Choroid plexus epithelial cell (primary cell): ENCODE measurements around the gene MORC2.

Source experiments
- DNase-seq: peaks from one replicate; pipeline ENCODE4 v3.0.0-alpha.2; 2010; ENCODE audit warnings: low read depth
- H3K4me3 ChIP-seq: 2 replicates; pipeline ENCODE4 v1.5.1; 2011; ENCODE audit warnings: low read depth, mild to moderate bottlenecking, control low read depth, low read length, moderate library complexity
- TF ChIP-seq, protein P1 (sequence below): conservative IDR thresholded peaks from 2 replicates; pipeline ENCODE4 v1.5.1; 2011; ENCODE audit warnings: low read depth, mild to moderate bottlenecking, control low read depth, inconsistent platforms, low read length, moderate library complexity

MORC2 gene

DNA sequence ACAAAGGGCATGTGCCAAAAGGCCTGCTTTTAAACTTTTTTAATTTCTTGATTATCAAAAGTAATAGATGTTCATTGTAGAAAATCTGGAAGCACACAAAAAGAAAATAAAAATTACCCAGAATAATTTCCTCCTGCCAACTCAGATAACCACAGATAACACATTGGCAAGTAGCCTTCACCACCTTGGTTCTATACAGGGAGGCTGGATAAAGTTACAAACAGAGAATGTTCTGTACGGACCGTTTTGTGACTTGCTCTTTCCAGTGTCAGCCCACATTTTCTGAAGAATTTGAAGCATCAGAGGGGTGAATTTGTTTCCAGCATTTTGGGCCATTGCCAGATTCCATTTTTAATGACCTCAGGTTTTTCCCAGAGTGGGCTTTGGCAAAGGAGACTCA is 24.0 kb upstream of the MORC2 start:
- no peak for DNase-seq
- no peak overlapping the region for H3K4me3 ChIP-seq
- TF ChIP-seq, protein P1, sequence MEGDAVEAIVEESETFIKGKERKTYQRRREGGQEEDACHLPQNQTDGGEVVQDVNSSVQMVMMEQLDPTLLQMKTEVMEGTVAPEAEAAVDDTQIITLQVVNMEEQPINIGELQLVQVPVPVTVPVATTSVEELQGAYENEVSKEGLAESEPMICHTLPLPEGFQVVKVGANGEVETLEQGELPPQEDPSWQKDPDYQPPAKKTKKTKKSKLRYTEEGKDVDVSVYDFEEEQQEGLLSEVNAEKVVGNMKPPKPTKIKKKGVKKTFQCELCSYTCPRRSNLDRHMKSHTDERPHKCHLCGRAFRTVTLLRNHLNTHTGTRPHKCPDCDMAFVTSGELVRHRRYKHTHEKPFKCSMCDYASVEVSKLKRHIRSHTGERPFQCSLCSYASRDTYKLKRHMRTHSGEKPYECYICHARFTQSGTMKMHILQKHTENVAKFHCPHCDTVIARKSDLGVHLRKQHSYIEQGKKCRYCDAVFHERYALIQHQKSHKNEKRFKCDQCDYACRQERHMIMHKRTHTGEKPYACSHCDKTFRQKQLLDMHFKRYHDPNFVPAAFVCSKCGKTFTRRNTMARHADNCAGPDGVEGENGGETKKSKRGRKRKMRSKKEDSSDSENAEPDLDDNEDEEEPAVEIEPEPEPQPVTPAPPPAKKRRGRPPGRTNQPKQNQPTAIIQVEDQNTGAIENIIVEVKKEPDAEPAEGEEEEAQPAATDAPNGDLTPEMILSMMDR = no peak

DNA sequence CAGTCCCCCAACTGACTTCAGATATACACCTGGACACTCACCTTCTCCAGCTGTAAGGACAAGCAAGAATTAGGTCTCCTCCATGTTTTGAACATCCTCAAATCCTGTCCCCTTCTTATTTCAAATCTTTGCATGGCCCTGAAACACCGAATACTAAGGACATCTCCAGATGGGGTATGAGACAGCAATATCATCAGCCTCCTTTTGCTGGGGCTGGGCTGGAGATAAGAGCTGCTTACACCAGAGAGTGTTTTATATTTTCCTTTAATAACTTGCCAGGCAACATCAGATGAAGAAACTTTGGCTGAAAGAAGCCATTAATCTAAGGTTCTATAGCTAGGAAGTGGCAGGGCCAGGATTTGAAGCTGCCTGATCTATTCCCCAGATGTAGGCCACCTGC is 22.1 kb upstream of the MORC2 start:
- no peak overlapping the region for H3K4me3 ChIP-seq
- TF ChIP-seq, protein P1 = no peak
- DNase-seq = no peak

DNA sequence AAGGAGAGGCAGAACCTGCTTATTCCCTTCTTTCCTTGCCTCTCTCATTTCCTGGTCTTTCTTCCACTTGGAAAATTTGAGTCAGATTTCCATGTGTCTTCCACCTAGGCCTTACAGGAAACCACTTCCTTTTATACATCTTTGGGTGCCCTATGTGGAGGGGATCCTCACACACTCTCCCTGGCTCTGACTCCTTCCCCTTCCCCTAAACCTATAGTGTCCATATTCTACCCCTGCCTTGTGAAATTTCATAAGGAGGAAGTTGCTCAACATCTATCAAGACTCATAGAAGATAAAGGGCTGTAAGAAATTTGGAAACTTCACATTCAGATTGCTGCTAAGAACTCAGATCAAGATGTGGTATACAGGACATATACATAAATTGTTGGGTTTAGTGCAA is 20.9 kb upstream of the MORC2 start:
- no peak overlapping the region for H3K4me3 ChIP-seq
- TF ChIP-seq, protein P1 = no peak
- DNase-seq = no peak

DNA sequence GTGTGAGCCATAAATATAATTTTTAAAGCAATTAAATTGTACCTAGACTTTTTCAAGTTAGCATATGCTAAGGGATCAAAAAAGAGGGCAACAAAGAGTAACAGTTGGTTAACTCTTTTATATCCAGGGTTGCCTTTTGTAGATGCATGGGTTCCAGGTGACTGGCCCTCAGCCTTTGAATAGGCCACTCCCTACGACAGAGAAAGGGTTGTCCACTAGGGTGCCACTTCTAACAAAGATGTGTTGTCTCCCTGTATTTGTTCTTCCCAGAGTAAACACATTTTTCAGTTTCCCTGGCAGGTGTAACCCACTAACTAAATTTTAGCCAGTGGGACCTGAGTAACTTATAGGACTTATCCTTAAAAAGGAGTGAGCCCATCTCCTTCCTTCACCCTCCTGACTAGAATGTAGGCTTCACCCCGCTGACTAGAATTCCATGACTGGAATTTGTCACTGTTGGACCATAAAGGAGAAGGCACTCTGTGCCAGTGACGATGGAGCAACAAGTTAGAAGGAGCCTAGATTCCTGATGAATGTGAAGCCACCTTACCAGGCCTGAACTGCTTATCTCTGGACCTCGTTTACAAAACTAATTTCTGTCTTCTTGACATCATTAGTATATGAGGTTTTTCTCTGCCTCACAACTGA is 17.1 kb upstream of the MORC2 start:
- H3K4me3 ChIP-seq = no peak overlapping the region
- TF ChIP-seq, protein P1 = no peak
- no peak for DNase-seq

DNA sequence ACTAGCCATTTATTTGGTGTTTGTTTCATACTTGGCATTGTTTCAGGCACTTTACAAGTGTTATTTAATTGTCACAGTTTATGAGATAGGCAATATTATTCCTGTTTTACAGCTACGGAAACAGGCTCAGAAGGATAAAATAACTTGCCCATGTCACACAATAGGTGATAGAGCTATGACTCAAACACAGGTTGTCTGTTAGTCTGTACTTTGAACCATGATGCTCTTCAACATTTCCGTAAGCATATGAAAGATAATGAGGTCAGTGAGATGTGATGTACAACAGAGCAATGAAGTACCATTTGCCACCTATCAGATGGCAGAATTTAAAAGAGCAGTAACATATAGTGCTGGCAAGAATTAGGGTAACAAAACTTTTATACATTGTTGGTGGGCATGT is 15.7 kb upstream of the MORC2 start:
- no peak overlapping the region for H3K4me3 ChIP-seq
- DNase-seq = no peak
- TF ChIP-seq, protein P1 = no peak

DNA sequence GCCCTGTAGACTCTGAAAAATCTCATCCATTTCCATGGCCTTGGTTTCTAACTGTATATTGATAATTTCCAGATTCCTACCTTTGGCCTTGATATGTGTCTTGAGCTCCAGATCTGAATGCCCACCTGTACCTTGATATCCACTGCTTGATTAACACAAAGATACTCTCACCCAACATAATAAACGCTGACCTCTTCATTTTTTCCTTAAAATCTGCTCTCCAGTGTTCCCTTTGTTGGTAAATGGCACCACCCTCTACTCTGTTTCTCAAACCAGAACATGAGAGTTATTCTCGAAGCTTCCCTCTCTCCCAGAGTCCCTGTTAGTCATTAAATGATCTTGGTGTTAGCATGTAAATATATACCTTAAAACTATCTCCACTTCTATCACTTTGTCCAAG is 13.9 kb upstream of the MORC2 start:
- DNase-seq = no peak
- no peak overlapping the region for H3K4me3 ChIP-seq
- TF ChIP-seq, protein P1 = no peak

DNA sequence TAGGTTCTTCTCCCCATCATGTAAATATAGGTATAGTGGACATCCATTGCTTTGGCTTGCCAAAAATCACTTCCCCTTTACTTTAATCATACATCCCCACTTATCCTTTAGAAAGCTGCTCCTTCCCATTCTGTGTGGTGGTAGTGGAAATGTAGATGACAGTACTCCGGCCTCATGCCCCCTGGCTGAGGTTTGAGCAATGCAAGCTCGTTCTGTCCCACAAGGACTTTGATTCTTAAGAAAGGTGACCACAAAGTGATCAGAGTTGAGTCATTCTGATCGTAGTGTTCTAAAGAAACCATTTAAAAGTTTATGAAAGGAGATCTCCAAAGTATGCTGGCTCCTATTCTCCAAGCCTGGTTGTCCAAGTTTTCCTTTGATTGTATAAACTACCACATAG is 11.4 kb upstream of the MORC2 start:
- no peak overlapping the region for H3K4me3 ChIP-seq
- TF ChIP-seq, protein P1 = peak; percentile 2
- DNase-seq = no peak
